IMR-90 (cell line): ENCODE data around the gene PSMA7.

Experiments
- CEBPB ChIP-seq: IDR thresholded peaks from 2 replicates; pipeline ENCODE4 v1.6.1; 2012; ENCODE audit warnings: low read depth, low read length, improper control_type of control experiment
- CHD1 ChIP-seq: IDR thresholded peaks from 2 replicates; pipeline ENCODE4 v1.6.1; 2012; ENCODE audit warnings: low read depth, low read length, improper control_type of control experiment
- CTCF ChIP-seq: conservative IDR thresholded peaks from 2 replicates; pipeline ENCODE4 v1.5.1; 2012; ENCODE audit warnings: mild to moderate bottlenecking, low read depth, low read length, improper control_type of control experiment
- ELK1 ChIP-seq: fragments of 150-350 bp; IDR thresholded peaks from 2 replicates; pipeline ENCODE4 v1.6.1; 2016; ENCODE audit warnings: low read depth, mild to moderate bottlenecking, low read length, moderate library complexity, borderline replicate concordance
- FOS ChIP-seq: fragments of 150-350 bp; IDR thresholded peaks from 2 replicates; pipeline ENCODE4 v1.6.1; 2016; ENCODE audit warnings: low read depth, low read length
- MXI1 ChIP-seq: IDR thresholded peaks from 2 replicates; pipeline ENCODE4 v1.6.1; 2012; ENCODE audit warnings: low read depth, mild to moderate bottlenecking, low read length, moderate library complexity, borderline replicate concordance
- NFE2L2 ChIP-seq: fragments of 150-350 bp; IDR thresholded peaks from 2 replicates; pipeline ENCODE4 v1.6.1; 2016; ENCODE audit warnings: low read depth, mild to moderate bottlenecking, low read length
- POLR2A ChIP-seq: IDR thresholded peaks from 2 replicates; pipeline ENCODE4 v1.6.1; 2012; ENCODE audit warnings: mild to moderate bottlenecking, low read depth, low read length
- RAD21 ChIP-seq: IDR thresholded peaks from 2 replicates; pipeline ENCODE4 v1.6.1; 2012; ENCODE audit warnings: low read length, improper control_type of control experiment
- RCOR1 ChIP-seq: IDR thresholded peaks from 2 replicates; pipeline ENCODE4 v1.6.1; 2012; ENCODE audit warnings: mild to moderate bottlenecking, low read length, improper control_type of control experiment; ENCODE audit not compliant: insufficient replicate concordance
- RFX5 ChIP-seq: IDR thresholded peaks from 2 replicates; pipeline ENCODE4 v1.8.0; 2012; ENCODE audit warnings: low read depth, mild to moderate bottlenecking, low read length, moderate library complexity
- SMC3 ChIP-seq: fragments of 150-350 bp; IDR thresholded peaks from 2 replicates; pipeline ENCODE4 v1.6.1; 2016; ENCODE audit warnings: low read depth, mild to moderate bottlenecking, antibody characterized with exemption, low read length, moderate library complexity
- USF2 ChIP-seq: fragments of 150-350 bp; IDR thresholded peaks from 2 replicates; pipeline ENCODE4 v1.6.1; 2017; ENCODE audit warnings: mild to moderate bottlenecking, antibody characterized with exemption, low read length, low read depth

- TF ChIP-seq CTCF (0 out of 2 replicates have a peak, but pooled peaks have one; percentile 1), RFX5 (no peak), POLR2A (no peak), FOS (no peak), CEBPB (no peak), MXI1 (peak; percentile 65; the same call in 1 of the 2 replicates), CHD1 (no peak; the same call in 1 of the 2 replicates), ELK1 (no peak), USF2 (peak; percentile 19; the same call in 1 of the 2 replicates), RAD21 (no peak), NFE2L2 (no peak), RCOR1 (no peak), SMC3 (no peak)
These were observed 21.2 kb downstream of the PSMA7 start, which contains the start of gene LSM14B for GRCh38 chr20:62121776-62122653.
